H1 (cell line): ENCODE results near the gene PCNX3. TPM values are rescaled to one million over a fixed set of nuclear protein-coding genes. Genes with fewer than 3 reads are reported as not detected.

Source experiments
- CTCF ChIA-PET: fragments of 300-600 bp; sonication (Branson Sonifier 250); formaldehyde crosslinking; loops from one replicate; lab custom pipeline; 2021; ENCODE audit not compliant: partially characterized antibody; lab: Charles Lee
- POLR2A ChIA-PET: fragments of 300-600 bp; sonication (Branson Sonifier 250); formaldehyde crosslinking; loops from one replicate; lab custom pipeline; 2021; ENCODE audit warnings: inconsistent platforms; ENCODE audit not compliant: partially characterized antibody; lab: Charles Lee
- DNase-seq, 2 experiments: peaks; one replicate each; pipeline versions ENCODE4 v3.0.0 to v3.0.0-alpha.2; 2010 to 2022; ENCODE audit warnings: low spot score in 2 of 2, low read depth in 1 of 2, mixed read lengths in 1 of 2
- FAIRE-seq: peaks from 2 replicates; lab custom pipeline; 2011; peaks lifted over from hg19 to GRCh38; lab: Jason Lieb, UNC
- H2AFZ ChIP-seq: 2 replicates; pipeline ENCODE4 v1.8.1; 2012; ENCODE audit warnings: low read length, inconsistent platforms
- H2AK5ac ChIP-seq: 2 replicates; pipeline ENCODE4 v1.6.1; 2013; ENCODE audit warnings: low read depth, low read length
- H2BK120ac ChIP-seq: replicated peaks from 2 replicates; pipeline ENCODE3; 2013; ENCODE audit warnings: low read depth, low read length, inconsistent platforms
- H2BK12ac ChIP-seq: 2 replicates; pipeline ENCODE4 v1.6.1; 2013; ENCODE audit warnings: low read depth, low read length
- H2BK15ac ChIP-seq: 2 replicates; pipeline ENCODE4 v1.6.1; 2013; ENCODE audit warnings: low read length
- H2BK20ac ChIP-seq: 2 replicates; pipeline ENCODE4 v1.6.1; 2013; ENCODE audit warnings: low read length
- H2BK5ac ChIP-seq: 2 replicates; pipeline ENCODE4 v1.6.1; 2013; ENCODE audit warnings: low read depth, low read length
- H3K14ac ChIP-seq: 2 replicates; pipeline ENCODE4 v1.6.1; 2013; ENCODE audit warnings: inconsistent platforms; ENCODE audit not compliant: insufficient read length
- H3K18ac ChIP-seq: 2 replicates; pipeline ENCODE4 v1.6.1; 2013; ENCODE audit warnings: low read length; ENCODE audit errors: extremely low read depth
- H3K23ac ChIP-seq: 2 replicates; pipeline ENCODE4 v1.6.1; 2013; ENCODE audit warnings: inconsistent platforms; ENCODE audit not compliant: insufficient read length
- H3K23me2 ChIP-seq: 2 replicates; pipeline ENCODE4 v1.6.1; 2013; ENCODE audit warnings: low read depth, low read length
- H3K27ac ChIP-seq: 2 replicates; pipeline ENCODE4 v1.6.1; 2011; ENCODE audit warnings: low read depth, low read length, inconsistent platforms
- H3K27me3 ChIP-seq, 4 experiments: replicated peaks in 1 of 4; 1 replicate in 1 of 4; 2 replicates in 3 of 4; pipeline versions ENCODE4 v1.6.1 to v1.8.1; 2011 to 2013; ENCODE audit warnings: low read length in 3 of 4, mild to moderate bottlenecking in 3 of 4, inconsistent platforms in 2 of 4, mixed read lengths in 2 of 4, moderate library complexity in 1 of 4; ENCODE audit not compliant: control insufficient read depth in 3 of 4, insufficient read depth in 3 of 4; ENCODE audit errors: extremely low read depth in 1 of 4
- H3K36me3 ChIP-seq, 4 experiments: 2 replicates each; pipeline versions ENCODE4 v1.6.1 to v1.8.1; 2011 to 2013; ENCODE audit warnings: mild to moderate bottlenecking in 4 of 4, low read length in 3 of 4, moderate library complexity in 2 of 4, control low read depth in 1 of 4, inconsistent platforms in 1 of 4; ENCODE audit not compliant: insufficient read depth in 4 of 4, control insufficient read depth in 2 of 4
- H3K4ac ChIP-seq: replicated peaks from 2 replicates; pipeline ENCODE3; 2013; ENCODE audit warnings: low read length, low read depth, mixed read lengths, inconsistent platforms; ENCODE audit not compliant: insufficient read length
- H3K4me1 ChIP-seq, 4 experiments: replicated peaks in 1 of 4; 1 replicate in 1 of 4; 2 replicates in 3 of 4; pipeline versions ENCODE4 v1.6.1 to v1.8.1; 2011 to 2013; ENCODE audit warnings: low read length in 3 of 4, inconsistent platforms in 2 of 4, mixed read lengths in 1 of 4; ENCODE audit not compliant: insufficient read depth in 4 of 4, control insufficient read depth in 3 of 4
- H3K4me2 ChIP-seq, 2 experiments: 2 replicates each; pipeline versions ENCODE4 v1.6.1 to v1.8.1; 2011 to 2013; ENCODE audit warnings: low read depth in 2 of 2, low read length in 2 of 2, control low read depth in 1 of 2, inconsistent platforms in 1 of 2, mild to moderate bottlenecking in 1 of 2; ENCODE audit not compliant: insufficient read depth in 1 of 2
- H3K4me3 ChIP-seq, 4 experiments: fragments of 200-600, 300-600 bp in 1 of 4; sonication (generic), shearing (Covaris generic), sonication (Bioruptor Twin) in 1 of 4; 2 replicates each; pipeline versions ENCODE4 v1.5.1 to v1.8.1; 2011 to 2016; ENCODE audit warnings: low read length in 4 of 4, low read depth in 3 of 4, control low read depth in 2 of 4, inconsistent platforms in 2 of 4, mild to moderate bottlenecking in 2 of 4, mixed read lengths in 1 of 4, moderate library complexity in 1 of 4; ENCODE audit not compliant: insufficient read depth in 2 of 4; ENCODE audit errors: extremely low read depth in 1 of 4
- H3K56ac ChIP-seq: replicated peaks from 2 replicates; pipeline ENCODE3; 2013; ENCODE audit warnings: low read depth, mild to moderate bottlenecking, mixed read lengths, low read length, inconsistent platforms; ENCODE audit not compliant: insufficient read length
- H3K79me1 ChIP-seq: 2 replicates; pipeline ENCODE4 v1.6.1; 2013; ENCODE audit warnings: low read depth, low read length, control low read depth
- H3K79me2 ChIP-seq, 2 experiments: 2 replicates each; pipeline versions ENCODE4 v1.6.1 to v1.8.1; 2012 to 2013; ENCODE audit warnings: low read length in 2 of 2, mild to moderate bottlenecking in 2 of 2, inconsistent platforms in 1 of 2; ENCODE audit not compliant: insufficient read depth in 2 of 2, control insufficient read depth in 1 of 2
- H3K9ac ChIP-seq, 4 experiments: replicated peaks in 1 of 4; 1 replicate in 1 of 4; 2 replicates in 3 of 4; pipeline versions ENCODE4 v1.6.1 to v1.8.1; 2011 to 2013; ENCODE audit warnings: low read depth in 3 of 4, low read length in 3 of 4, control low read depth in 2 of 4, mild to moderate bottlenecking in 2 of 4, moderate library complexity in 2 of 4, inconsistent platforms in 1 of 4; ENCODE audit errors: extremely low read depth in 1 of 4
- H3K9me3 ChIP-seq, 2 experiments: 2 replicates each; pipeline versions ENCODE4 v1.6.1 to v1.8.1; 2012 to 2013; ENCODE audit warnings: mild to moderate bottlenecking in 2 of 2, moderate library complexity in 2 of 2, control low read depth in 1 of 2, inconsistent platforms in 1 of 2, low read depth in 1 of 2, low read length in 1 of 2, mixed read lengths in 1 of 2; ENCODE audit not compliant: insufficient read depth in 2 of 2
- H4K20me1 ChIP-seq, 2 experiments: replicated peaks in 1 of 2; 2 replicates each; pipeline versions ENCODE3 to v1.8.1; 2011 to 2013; ENCODE audit warnings: inconsistent platforms in 2 of 2, low read length in 2 of 2, mild to moderate bottlenecking in 1 of 2; ENCODE audit not compliant: insufficient read depth in 2 of 2, control insufficient read depth in 1 of 2
- H4K5ac ChIP-seq: 2 replicates; pipeline ENCODE4 v1.6.1; 2013; ENCODE audit warnings: low read length, low read depth, mixed read lengths, inconsistent platforms; ENCODE audit not compliant: insufficient read length
- H4K8ac ChIP-seq: 2 replicates; pipeline ENCODE4 v1.8.0; 2013; ENCODE audit warnings: mild to moderate bottlenecking, moderate library complexity, low read length, inconsistent platforms; ENCODE audit not compliant: insufficient read depth; ENCODE audit errors: extremely low read depth
- H4K91ac ChIP-seq: replicated peaks from 2 replicates; pipeline ENCODE3; 2013; ENCODE audit warnings: low read length, mixed read lengths, inconsistent platforms; ENCODE audit not compliant: insufficient read length
- ATF2 ChIP-seq: IDR thresholded peaks from 2 replicates; pipeline ENCODE4 v1.6.1; 2012; ENCODE audit warnings: low read length, inconsistent platforms
- BACH1 ChIP-seq: IDR thresholded peaks from 2 replicates; pipeline ENCODE4 v1.6.1; 2012; ENCODE audit warnings: low read length, improper control_type of control experiment
- CREB1 ChIP-seq: IDR thresholded peaks from 2 replicates; pipeline ENCODE4 v1.6.1; 2012; ENCODE audit warnings: inconsistent platforms
- E2F6 ChIP-seq: IDR thresholded peaks from 2 replicates; pipeline ENCODE4 v1.6.1; 2012; ENCODE audit warnings: inconsistent platforms
- JUND ChIP-seq: IDR thresholded peaks from 2 replicates; pipeline ENCODE4 v1.6.1; 2011; ENCODE audit warnings: mild to moderate bottlenecking, improper control_type of control experiment, low read length
- KDM5A ChIP-seq: fragments of 200-600 bp; IDR thresholded peaks from 2 replicates; pipeline ENCODE4 v1.7.1; 2012; ENCODE audit warnings: mild to moderate bottlenecking, low read length, inconsistent platforms, mixed read lengths
- NANOG ChIP-seq: IDR thresholded peaks from 2 replicates; pipeline ENCODE4 v1.6.1; 2011; ENCODE audit warnings: low read length, low read depth, mild to moderate bottlenecking, inconsistent platforms; ENCODE audit not compliant: insufficient read depth, poor library complexity, severe bottlenecking
- PHF8 ChIP-seq: fragments of 200-600 bp; sonication (generic); conservative IDR thresholded peaks from 2 replicates; pipeline ENCODE4 v1.7.1; 2012; ENCODE audit warnings: low read depth, mild to moderate bottlenecking, inconsistent platforms, low read length, moderate library complexity
- RFX5 ChIP-seq: IDR thresholded peaks from 2 replicates; pipeline ENCODE4 v1.6.1; 2011; ENCODE audit warnings: low read depth, low read length, improper control_type of control experiment, borderline replicate concordance
- RXRA ChIP-seq: IDR thresholded peaks from 2 replicates; pipeline ENCODE4 v1.6.1; 2011; ENCODE audit warnings: low read depth, mild to moderate bottlenecking, low read length, moderate library complexity; ENCODE audit not compliant: insufficient read depth
- SAP30 ChIP-seq: fragments of 300-600 bp; sonication (generic); IDR thresholded peaks from 2 replicates; pipeline ENCODE4 v1.7.1; 2012; ENCODE audit warnings: low read length, moderate library complexity, mild to moderate bottlenecking, inconsistent platforms; ENCODE audit not compliant: insufficient read depth, insufficient replicate concordance
- TEAD4 ChIP-seq: IDR thresholded peaks from 2 replicates; pipeline ENCODE4 v1.6.1; 2012; ENCODE audit warnings: low read depth, low read length, inconsistent platforms, mixed read lengths
- WGBS, 2 experiments: shearing (Covaris generic) in 1 of 2; methylation state at CpG; one replicate each; pipeline versions ENCODE4 v1.1.6 to v1.1.7; 2013 to 2015; ENCODE audit warnings: low lambda C conversion rate in 2 of 2, mixed read lengths in 2 of 2, inconsistent platforms in 1 of 2, low coverage in 1 of 2, missing lambda C conversion rate in 1 of 2; ENCODE audit not compliant: insufficient replicate concordance in 2 of 2, insufficient coverage in 1 of 2, insufficient read length in 1 of 2; ENCODE audit errors: extremely low coverage in 1 of 2, missing lambda C conversion rate in 1 of 2; 5-methylcytosine and 5-hydroxymethylcytosine counted together
- polyA plus RNA-seq, 7 experiments: library from polyadenylated mRNA; depleted of rRNA in 3 of 7; stranded (reverse) in 5 of 7; unstranded in 2 of 7; fragments of >200 nt in 5 of 7; fragments of 200-250 nt in 2 of 7; gene quantifications; 1 replicate in 5 of 7; 2 replicates in 1 of 7; 4 replicates in 1 of 7; pipeline versions ENCODE4 v1.2.1 to v1.2.3, GENCODE V29; 2011 to 2013; ENCODE audit warnings: missing spikeins in 2 of 7, mixed read lengths in 2 of 7
- total RNA-seq: library from RNA; stranded (reverse); fragmentation: NEBNext Ultra II Directional; extraction: Animal tissue kit (Norgen Biotek cat#: 25700); gene quantifications from 2 replicates; pipeline ENCODE4 v1.2.1, GENCODE V29; 2021

PCNX3 gene
- total and polyA plus RNA-seq, 2 of the 8 experiments (the other 6 are each of a cell fraction or from before 2014, with no cell fraction given): 27.2 to 38.8 TPM

- no peak overlapping the region for H2BK20ac ChIP-seq
- DNase-seq (no peak), FAIRE-seq (no peak)
- no peak overlapping the region for H3K4me2 ChIP-seq
- ChIA-PET POLR2A (interaction anchor here (2.0 to 2.8 kb wide), 3 partner anchors 9 to 28 kb away, joined by 5 to 14 read pairs (median 7); partner anchors contain the start of gene SIPA1), CTCF (interaction anchor here (0.6 to 1.3 kb wide), 4 partner anchors 8 to 260 kb away, joined by 3 to 4 read pairs (median 3); no protein-coding TSS in a partner anchor)
- WGBS, 2 experiments: 96% methylated on average over 12 of the region's 14 CpGs; no CpG with 5 or more reads in 1 of the 2 experiments
- H4K20me1 ChIP-seq: peaks cover 0 to 30% of the 10 kb centered on the region in 2 experiments
- peaks cover 23 to 50% (median 42%) of the 10 kb centered on the region in 4 experiments; a peak in 7 of 8 replicates for H3K36me3 ChIP-seq
- no peak overlapping the region for H3K27ac ChIP-seq
- no peaks in the 10 kb centered on the region for H3K23me2 ChIP-seq
- H3K56ac ChIP-seq: no peak overlapping the region
- H3K9ac ChIP-seq: no peak overlapping the region
- H3K27me3 ChIP-seq: no peaks in the 10 kb centered on the region
- H2AFZ ChIP-seq: no peak overlapping the region
- H4K91ac ChIP-seq: no peak overlapping the region
- no peak overlapping the region for H3K14ac ChIP-seq
- H3K4me1 ChIP-seq: no peaks in the 10 kb centered on the region
- no peak overlapping the region for H4K8ac ChIP-seq
- no peak overlapping the region for H2BK12ac ChIP-seq
- H2BK15ac ChIP-seq: no peak overlapping the region
- H2AK5ac ChIP-seq: no peak overlapping the region
- no peaks in the 10 kb centered on the region for H3K79me2 ChIP-seq
- H2BK5ac ChIP-seq: no peak overlapping the region
- no peak overlapping the region for H2BK120ac ChIP-seq
- H3K18ac ChIP-seq: no peak overlapping the region
- no peak overlapping the region for H4K5ac ChIP-seq
- H3K79me1 ChIP-seq: peaks cover 2% of the 10 kb centered on the region; the same call in 1 of the 2 replicates
- H3K23ac ChIP-seq: no peak overlapping the region
- H3K9me3 ChIP-seq: no peaks in the 10 kb centered on the region
- no peak overlapping the region for H3K4ac ChIP-seq
- no peak overlapping the region for H3K4me3 ChIP-seq
- no peak for TF ChIP-seq SAP30
- no peak for TF ChIP-seq RFX5
- no peak for TF ChIP-seq NANOG
- TF ChIP-seq RXRA: no peak
- no peak for TF ChIP-seq CREB1
- TF ChIP-seq JUND: no peak
- TF ChIP-seq ATF2: no peak
- TF ChIP-seq PHF8: no peak
- TF ChIP-seq TEAD4: no peak
- TF ChIP-seq KDM5A: no peak
- no peak for TF ChIP-seq E2F6
- no peak for TF ChIP-seq BACH1
Measured at GRCh38 chr11:65629579-65629978, 14.0 kb downstream of the PCNX3 start.
